Measurements from ENCODE around the gene RASA2. TPM values are rescaled to one million over a fixed set of nuclear protein-coding genes. Genes with fewer than 3 reads are reported as not detected.

RASA2 gene
- polyA plus RNA-seq, 1 donor from 2014 or later = 27.0 TPM

GRCh38 chr3:141546081-141546480, 59.3 kb downstream of the RASA2 start:
- H3K27me3 Mint-ChIP-seq = no peaks in the 10 kb centered on the region
- peaks cover 9 to 23% (median 13%) of the 10 kb centered on the region in 3 donors for H3K9me3 Mint-ChIP-seq
- no peak overlapping the region for H3K4me3 Mint-ChIP-seq
- peaks cover 11 to 18% (median 18%) of the 10 kb centered on the region in 3 donors for H3K4me1 Mint-ChIP-seq
- H3K27ac Mint-ChIP-seq = no peak overlapping the region
- H3K36me3 Mint-ChIP-seq = peaks cover 37% of the 10 kb centered on the region

GRCh38 chr3:141546586-141546985, 59.8 kb downstream of the RASA2 start:
- H3K4me1 Mint-ChIP-seq = peaks cover 16 to 21% (median 18%) of the 10 kb centered on the region in 3 donors
- H3K27ac Mint-ChIP-seq = peak overlapping the region in 1 of 3 donors; percentile 36
- H3K36me3 Mint-ChIP-seq = peaks cover 36% of the 10 kb centered on the region
- H3K9me3 Mint-ChIP-seq = peaks cover 9 to 23% (median 13%) of the 10 kb centered on the region in 3 donors
- no peaks in the 10 kb centered on the region for H3K27me3 Mint-ChIP-seq
- H3K4me3 Mint-ChIP-seq = no peak overlapping the region

- Mint-ChIP-seq H3K4me3 (no peak overlapping the region), H3K9me3 (peaks cover 9 to 18% (median 13%) of the 10 kb centered on the region in 3 donors), H3K27ac (peak overlapping the region in 1 of 3 donors; percentile 37), H3K4me1 (peaks cover 18 to 27% (median 26%) of the 10 kb centered on the region in 3 donors), H3K36me3 (peaks cover 28% of the 10 kb centered on the region), H3K27me3 (no peaks in the 10 kb centered on the region)
Observed at GRCh38 chr3:141547791-141548190, 61.0 kb downstream of the RASA2 start.

- H3K4me1 Mint-ChIP-seq = peaks cover 17 to 21% (median 20%) of the 10 kb centered on the region in 3 donors
- peaks cover 6 to 10% (median 10%) of the 10 kb centered on the region in 3 donors for H3K9me3 Mint-ChIP-seq
- peaks cover 12% of the 10 kb centered on the region for H3K36me3 Mint-ChIP-seq
- peak overlapping the region in 1 of 3 donors; percentile 62 for H3K27ac Mint-ChIP-seq
- H3K4me3 Mint-ChIP-seq = peak overlapping the region in 1 of 4 donors; percentile 33
- no peaks in the 10 kb centered on the region for H3K27me3 Mint-ChIP-seq
Observed at GRCh38 chr3:141550926-141551665, 64.3 kb downstream of the RASA2 start.

GRCh38 chr3:141552440-141552991, 65.7 kb downstream of the RASA2 start:
- no peaks in the 10 kb centered on the region for H3K27me3 Mint-ChIP-seq
- H3K4me1 Mint-ChIP-seq = peaks cover 17 to 22% (median 19%) of the 10 kb centered on the region in 3 donors
- H3K27ac Mint-ChIP-seq = peak overlapping the region in 1 of 3 donors; percentile 27
- H3K9me3 Mint-ChIP-seq = peaks cover 3 to 7% (median 5%) of the 10 kb centered on the region in 3 donors
- H3K36me3 Mint-ChIP-seq = peaks cover 6% of the 10 kb centered on the region
- H3K4me3 Mint-ChIP-seq = no peak overlapping the region

GRCh38 chr3:141553055-141553454, 66.2 kb downstream of the RASA2 start:
- Mint-ChIP-seq H3K27ac (no peak overlapping the region), H3K4me3 (no peak overlapping the region), H3K27me3 (no peaks in the 10 kb centered on the region), H3K9me3 (peaks cover 0 to 3% (median under 1%) of the 10 kb centered on the region in 3 donors), H3K36me3 (peaks cover 6% of the 10 kb centered on the region), H3K4me1 (peaks cover 16 to 22% (median 17%) of the 10 kb centered on the region in 3 donors)

- Mint-ChIP-seq H3K27ac (no peak overlapping the region), H3K9me3 (no peaks in the 10 kb centered on the region), H3K4me1 (peaks cover 9 to 16% (median 10%) of the 10 kb centered on the region in 3 donors), H3K27me3 (no peaks in the 10 kb centered on the region), H3K36me3 (no peaks in the 10 kb centered on the region), H3K4me3 (no peak overlapping the region)
Observed at GRCh38 chr3:141556034-141556433, 69.2 kb downstream of the RASA2 start.

GRCh38 chr3:141557961-141558706, 71.3 kb downstream of the RASA2 start:
- H3K4me1 Mint-ChIP-seq = peaks cover 0 to 4% (median 3%) of the 10 kb centered on the region in 3 donors
- H3K4me3 Mint-ChIP-seq = no peak overlapping the region
- H3K36me3 Mint-ChIP-seq = no peaks in the 10 kb centered on the region
- H3K27ac Mint-ChIP-seq = no peak overlapping the region
- H3K27me3 Mint-ChIP-seq = no peaks in the 10 kb centered on the region
- H3K9me3 Mint-ChIP-seq = no peaks in the 10 kb centered on the region

- Mint-ChIP-seq H3K27me3 (no peaks in the 10 kb centered on the region), H3K4me1 (peaks cover 0 to 4% (median 4%) of the 10 kb centered on the region in 3 donors), H3K4me3 (no peak overlapping the region), H3K27ac (no peak overlapping the region), H3K36me3 (no peaks in the 10 kb centered on the region), H3K9me3 (no peaks in the 10 kb centered on the region)
Observed at GRCh38 chr3:141561426-141562034, 74.7 kb downstream of the RASA2 start.

GRCh38 chr3:141564241-141564640, 77.4 kb downstream of the RASA2 start:
- no peaks in the 10 kb centered on the region for H3K27me3 Mint-ChIP-seq
- no peaks in the 10 kb centered on the region for H3K9me3 Mint-ChIP-seq
- H3K36me3 Mint-ChIP-seq = no peaks in the 10 kb centered on the region
- no peak overlapping the region for H3K27ac Mint-ChIP-seq
- H3K4me3 Mint-ChIP-seq = no peak overlapping the region
- peaks cover 0 to 4% (median 3%) of the 10 kb centered on the region in 3 donors for H3K4me1 Mint-ChIP-seq

- Mint-ChIP-seq H3K27ac (no peak overlapping the region), H3K4me3 (no peak overlapping the region), H3K36me3 (no peaks in the 10 kb centered on the region), H3K9me3 (no peaks in the 10 kb centered on the region), H3K27me3 (no peaks in the 10 kb centered on the region), H3K4me1 (peaks cover 0 to 2% (median 0%) of the 10 kb centered on the region in 3 donors)
Observed at GRCh38 chr3:141570068-141570467, 83.2 kb downstream of the RASA2 start.

- H3K4me3 Mint-ChIP-seq = no peak overlapping the region
- H3K4me1 Mint-ChIP-seq = peaks cover 0 to 5% (median 5%) of the 10 kb centered on the region in 3 donors
- no peaks in the 10 kb centered on the region for H3K9me3 Mint-ChIP-seq
- peak overlapping the region in 2 of 3 donors; percentile 58 to 71 for H3K27ac Mint-ChIP-seq
- peaks cover 6% of the 10 kb centered on the region for H3K36me3 Mint-ChIP-seq
- no peaks in the 10 kb centered on the region for H3K27me3 Mint-ChIP-seq
Observed at GRCh38 chr3:141575879-141576743, 89.3 kb downstream of the RASA2 start.

GRCh38 chr3:141576744-141577052, 89.9 kb downstream of the RASA2 start:
- H3K9me3 Mint-ChIP-seq = no peaks in the 10 kb centered on the region
- peaks cover 0 to 5% (median 5%) of the 10 kb centered on the region in 3 donors for H3K4me1 Mint-ChIP-seq
- H3K27ac Mint-ChIP-seq = peak overlapping the region in 1 of 3 donors; percentile 58
- no peak overlapping the region for H3K4me3 Mint-ChIP-seq
- H3K27me3 Mint-ChIP-seq = no peaks in the 10 kb centered on the region
- peaks cover 6% of the 10 kb centered on the region for H3K36me3 Mint-ChIP-seq
